GM18907 (cell line): ENCODE results near the gene SMURF1.
A peak's percentile ranks its signal among the peaks of the same experiment; 100 is the strongest.
"Not testable (repeated sequence)": the region's sequence is repeated elsewhere in the genome, so short reads cannot be mapped to it uniquely, and the experiment has no call there.

Experiments
- ATAC-seq: cut with Tn5 transposase; IDR thresholded peaks from one replicate; pipeline ENCODE4 v1.9.1; 2021; ENCODE audit warnings: mild to moderate bottlenecking, moderate library complexity; ENCODE audit not compliant: unreplicated experiment

The SMURF1 gene

DNA sequence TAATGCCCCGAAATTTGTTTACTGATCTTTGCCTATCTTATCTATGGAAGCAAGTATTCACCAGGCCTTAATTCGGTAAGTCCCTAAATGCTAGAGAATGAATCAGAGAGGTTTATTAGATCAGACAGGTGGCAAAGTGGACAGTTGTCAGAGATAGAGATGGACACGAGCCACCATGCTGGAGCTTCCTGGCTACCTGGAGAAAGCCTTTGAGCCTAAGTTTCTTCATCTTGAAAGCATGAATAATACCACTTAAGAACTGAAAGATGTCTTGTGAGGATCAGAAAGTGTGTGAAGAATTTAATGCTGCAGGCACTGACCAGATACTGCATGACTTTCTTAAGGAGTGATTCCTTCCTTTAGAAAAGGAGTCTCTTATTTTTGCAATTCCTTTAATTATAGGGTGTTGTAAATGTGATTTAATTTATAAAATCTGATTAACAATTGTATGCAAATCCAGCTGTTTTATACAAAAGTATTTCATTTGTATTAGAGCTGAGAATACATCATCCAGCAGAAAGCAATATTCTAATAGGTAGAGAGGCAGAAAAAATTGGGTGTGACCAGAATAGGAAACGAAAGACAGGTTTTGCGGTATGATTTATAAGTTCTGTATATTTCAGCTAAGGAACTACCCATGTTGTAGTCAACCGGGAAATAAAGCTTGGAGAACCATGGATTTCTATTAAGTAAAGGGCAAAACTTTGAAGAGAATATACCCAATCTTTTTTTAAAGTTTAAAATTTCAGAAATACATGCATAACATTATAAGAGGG lies 82.7 kb downstream of the SMURF1 start:
- ATAC-seq = no peak

- no peak for ATAC-seq
Measured at GRCh38 chr7:99054781-99055180, 89.1 kb downstream of the SMURF1 start.

DNA sequence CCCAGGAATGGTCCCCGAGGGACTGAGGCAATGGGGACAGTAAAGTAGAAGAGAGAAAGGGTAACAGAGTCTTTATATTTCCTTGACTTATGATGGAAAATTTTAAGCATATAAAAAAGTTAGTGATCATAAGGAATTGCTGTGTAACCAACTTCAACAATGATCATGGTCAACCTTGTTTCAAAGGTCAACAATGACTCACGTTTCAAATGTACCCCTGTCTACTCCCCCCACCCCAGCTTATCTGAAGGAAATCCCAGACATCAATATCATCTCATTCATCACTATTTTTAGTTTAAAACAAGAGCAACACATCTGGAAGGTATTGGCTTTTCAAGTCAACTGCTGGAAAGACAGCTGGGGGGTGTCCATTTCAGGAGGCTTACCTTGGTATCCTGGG lies 92.9 kb downstream of the SMURF1 start:
- no peak for ATAC-seq

GRCh38 chr7:99047526-99048077 lies 96.3 kb downstream of the SMURF1 start:
- no peak for ATAC-seq

GRCh38 chr7:99046722-99047121 lies 97.2 kb downstream of the SMURF1 start:
- ATAC-seq = no peak

DNA sequence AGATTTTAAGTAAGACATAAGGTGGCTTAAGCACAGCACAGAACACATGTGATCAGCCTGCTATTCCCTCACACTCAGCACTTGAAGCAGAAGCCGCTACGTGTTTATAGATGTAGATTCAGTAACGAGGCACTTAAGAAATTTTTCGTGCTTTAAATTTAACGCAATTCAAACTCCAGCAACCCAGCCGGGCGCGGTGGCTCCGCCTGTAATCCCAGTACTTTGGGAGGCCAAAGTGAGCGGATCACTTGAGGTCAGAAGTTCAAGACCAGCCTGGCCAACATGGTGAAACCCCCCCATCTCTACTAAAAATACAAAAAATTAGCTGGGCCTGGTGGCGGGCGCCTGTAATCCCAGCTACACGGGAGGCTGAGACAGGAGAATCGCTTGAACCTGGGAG lies 97.6 kb downstream of the SMURF1 start:
- not testable (repeated sequence) for ATAC-seq

DNA sequence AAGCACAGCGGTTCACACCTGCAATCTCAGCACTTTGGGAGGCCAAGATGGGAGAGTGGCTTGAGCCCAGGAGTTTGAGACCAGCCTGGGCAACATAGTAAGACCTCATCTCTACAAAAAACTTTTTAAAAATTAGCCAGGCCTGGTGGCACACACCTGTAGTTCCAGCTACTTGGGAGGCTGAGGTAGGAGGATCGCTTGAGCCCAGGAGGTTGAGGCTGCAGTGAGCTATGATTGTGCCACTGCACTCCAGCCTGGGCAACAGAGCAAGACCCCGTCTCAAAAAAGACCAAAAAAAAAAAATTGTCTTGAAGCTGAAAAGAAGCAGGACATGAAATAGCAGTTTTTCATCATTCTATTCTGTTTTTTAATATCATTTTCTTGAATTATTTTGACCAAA lies 99.0 kb downstream of the SMURF1 start:
- ATAC-seq = not testable (repeated sequence)

GRCh38 chr7:99042957-99043356 lies 101.0 kb downstream of the SMURF1 start:
- no peak for ATAC-seq

DNA sequence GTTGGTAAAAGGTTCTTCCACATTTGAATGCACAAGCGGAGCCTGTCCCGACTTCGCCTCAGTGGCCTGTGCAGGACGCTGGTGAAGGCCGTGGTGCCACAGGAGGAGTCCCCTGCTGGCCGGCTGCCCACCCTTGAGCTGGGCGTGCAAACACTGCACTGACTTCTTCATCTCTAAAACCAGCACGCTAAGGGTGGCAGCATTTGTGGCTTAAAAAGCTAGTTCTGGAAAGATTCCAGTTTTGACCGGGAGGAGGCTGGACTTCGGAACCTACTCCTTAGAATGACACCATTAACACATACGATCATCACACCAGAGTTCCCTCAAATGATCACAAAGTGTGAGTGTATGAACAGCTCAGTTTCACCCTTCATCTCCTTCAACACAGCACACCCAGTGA lies 102.4 kb downstream of the SMURF1 start:
- ATAC-seq = no peak

DNA sequence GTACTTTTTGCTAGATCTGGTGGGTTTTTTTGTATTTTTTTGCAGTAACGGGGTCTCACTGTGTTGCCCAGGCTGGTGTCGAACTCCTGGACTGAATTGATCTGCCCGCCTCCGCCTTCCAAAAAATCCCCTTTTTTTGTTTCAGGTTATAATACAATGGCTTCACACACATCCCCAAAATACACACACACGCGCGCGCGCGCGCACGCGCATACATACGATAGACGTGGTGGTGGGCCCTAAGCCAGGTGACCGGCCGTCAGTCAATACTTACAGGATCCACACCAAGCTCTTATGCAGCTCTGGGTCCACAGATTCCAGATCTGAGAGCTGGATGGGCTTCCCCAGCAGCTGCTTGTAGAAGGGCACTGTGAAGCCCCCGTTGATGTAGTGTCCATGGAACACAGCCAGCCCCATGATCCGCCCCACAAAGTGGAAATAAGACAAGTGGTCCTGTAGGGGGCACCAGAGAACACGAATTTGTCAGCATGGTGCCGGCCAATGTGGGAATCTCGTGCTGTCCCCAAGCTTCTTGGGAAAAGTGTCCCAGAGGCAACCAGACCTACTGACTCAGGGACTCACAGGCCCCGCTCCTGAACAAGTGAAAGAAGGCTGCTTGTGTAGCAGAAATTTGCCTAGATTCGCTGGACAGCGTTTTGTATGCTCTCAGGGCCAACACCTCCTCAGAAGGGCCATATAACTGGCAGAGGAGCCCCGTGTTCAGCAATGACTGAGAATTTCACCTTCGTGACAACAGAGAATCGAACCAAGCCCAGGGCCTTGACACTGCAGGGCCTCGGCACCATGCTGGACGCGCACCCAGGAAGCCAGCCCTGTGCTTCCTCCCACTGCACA lies 103.6 kb downstream of the SMURF1 start:
- ATAC-seq = peak; percentile 50

- ATAC-seq = no peak
Measured at GRCh38 chr7:99039384-99039891, 104.5 kb downstream of the SMURF1 start.

DNA sequence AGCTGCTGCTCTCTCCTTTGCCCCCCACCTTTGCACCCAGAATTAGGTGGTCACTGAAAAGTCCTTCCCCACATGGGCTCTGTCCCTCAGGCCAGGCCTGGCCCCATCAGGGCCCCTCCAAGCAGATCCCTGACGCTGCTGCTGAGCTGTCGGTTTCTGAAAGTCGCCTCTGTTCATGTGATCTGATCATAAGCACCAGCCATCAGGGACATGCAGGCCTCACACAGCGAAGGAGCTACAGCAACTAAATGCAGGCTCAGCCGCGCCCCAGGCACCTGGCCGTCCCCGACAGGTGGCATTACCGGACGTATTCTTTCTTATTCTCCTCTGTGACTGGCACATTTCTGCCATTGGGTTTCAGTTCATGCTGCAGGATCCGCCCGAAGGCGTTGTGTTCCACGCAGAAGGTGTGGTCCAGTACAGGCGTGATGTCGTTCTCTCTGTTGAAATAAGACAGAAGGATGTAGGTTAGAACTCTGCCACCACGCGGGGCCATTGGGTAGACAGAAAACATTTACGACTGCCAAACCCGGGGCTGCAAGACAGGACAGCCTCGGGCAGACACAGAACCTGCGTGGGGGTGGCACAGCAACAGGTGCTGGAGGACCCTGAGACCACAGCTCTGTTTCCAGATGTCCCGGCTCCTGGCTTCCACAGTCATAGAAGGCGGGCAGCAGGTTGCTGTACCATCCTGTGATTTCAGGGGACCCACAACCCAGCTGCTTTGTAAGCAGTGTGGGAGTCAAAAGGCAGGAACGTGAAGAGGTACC lies 105.6 kb downstream of the SMURF1 start:
- no peak for ATAC-seq

GRCh38 chr7:99037327-99037940 lies 106.5 kb downstream of the SMURF1 start:
- no peak for ATAC-seq

GRCh38 chr7:99036546-99037111 lies 107.3 kb downstream of the SMURF1 start:
- ATAC-seq = no peak

DNA sequence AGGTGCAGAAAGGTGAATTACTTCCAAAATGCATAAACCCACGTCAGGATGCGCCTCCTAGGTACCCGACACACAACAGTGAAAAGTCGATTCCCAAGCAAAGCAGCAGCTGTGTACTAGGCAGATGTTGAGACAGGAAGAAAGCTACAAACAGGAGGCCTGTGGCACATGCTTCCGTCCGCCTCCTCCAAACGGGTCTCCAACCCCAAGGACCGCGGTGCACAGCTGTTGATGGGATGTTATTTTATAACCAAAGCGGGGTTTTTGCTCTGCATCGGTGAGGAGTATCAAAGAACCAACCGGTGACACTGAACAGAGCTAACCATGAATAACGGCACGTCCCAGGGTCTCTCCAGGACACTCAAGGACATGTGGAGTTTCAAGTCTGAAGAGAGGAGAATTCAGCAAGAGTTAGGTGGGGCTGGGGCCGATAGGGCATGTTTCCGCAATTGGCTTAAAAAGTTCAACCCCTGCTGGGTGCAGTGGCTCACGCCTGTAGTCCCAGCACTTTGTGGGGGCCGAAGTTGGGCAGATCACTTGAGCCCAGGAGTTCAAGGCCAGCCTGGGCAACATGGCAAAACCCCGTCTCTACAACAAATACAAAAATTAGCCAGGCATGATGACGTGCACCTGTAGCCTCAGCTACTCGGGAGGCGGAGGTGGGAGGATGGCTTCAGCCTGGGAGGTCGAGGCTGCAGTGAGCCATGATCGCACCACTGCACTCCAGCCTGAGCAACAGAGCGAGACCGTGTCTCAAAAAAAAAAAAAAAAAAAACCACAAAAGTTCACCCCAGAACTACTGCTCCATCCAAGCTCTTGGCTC lies 108.0 kb downstream of the SMURF1 start:
- no peak for ATAC-seq

DNA sequence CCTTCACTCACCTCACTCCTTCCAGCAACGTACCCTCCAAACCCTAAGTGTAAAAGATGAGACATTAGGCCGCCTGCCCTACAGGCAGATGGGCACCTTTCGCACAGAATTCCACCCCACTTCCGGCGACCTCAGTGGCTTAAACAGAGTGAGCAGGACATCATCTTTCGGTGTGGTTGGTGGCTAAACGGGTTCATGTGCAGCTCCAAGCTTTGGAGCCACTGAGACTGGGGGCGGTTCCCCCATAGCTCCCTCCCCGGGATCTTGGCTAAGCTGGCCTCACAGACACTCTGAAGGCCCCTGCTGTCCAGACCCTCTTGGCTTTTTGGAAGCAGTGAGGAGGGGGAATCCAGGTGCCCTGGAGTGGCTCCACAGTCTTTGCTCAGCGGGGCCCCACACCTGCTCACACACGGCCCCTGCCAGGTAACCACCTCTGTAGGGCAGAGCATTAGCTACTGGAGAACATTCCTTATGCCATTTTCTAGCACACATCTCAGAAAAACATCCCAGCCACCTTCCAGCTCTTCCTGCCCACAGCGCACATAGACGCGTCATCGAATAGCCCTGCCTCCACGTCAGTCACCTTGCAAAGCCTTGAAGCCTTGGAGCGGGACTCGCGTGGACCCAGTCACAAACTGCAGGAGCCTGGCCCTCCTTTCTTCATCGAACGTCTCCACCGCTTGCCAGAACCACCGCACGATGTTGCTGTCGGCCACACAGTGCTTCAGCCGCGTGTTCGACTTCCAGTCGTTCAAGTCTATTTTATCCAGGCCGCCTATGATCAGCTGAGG lies 108.8 kb downstream of the SMURF1 start:
- no peak for ATAC-seq

- ATAC-seq = no peak
Measured at GRCh38 chr7:99033765-99034164, 110.1 kb downstream of the SMURF1 start.

- ATAC-seq = no peak
Measured at GRCh38 chr7:99032928-99033327, 111.0 kb downstream of the SMURF1 start.
